ENCODE data around the gene MDH2.
"Not testable (repeated sequence)": the region's sequence is repeated elsewhere in the genome, so short reads cannot be mapped to it uniquely, and the experiment has no call there.

The MDH2 gene

GRCh38 chr7:76022026-76022780 lies 25.7 kb upstream of the MDH2 start:
- Histone ChIP-seq H3K27me3 (replicated peaks in 2 of 5; ENCODE audit: control insufficient read depth in 4 of 5, insufficient read depth in 5 of 5, low read length in 4 of 5) (no peaks in the 10 kb centered on the region), H3K9me3 (ENCODE audit: control extremely low read depth in 1 of 5, control insufficient read depth in 4 of 5, insufficient read depth in 2 of 5, low read depth in 1 of 5, low read length in 4 of 5) (peaks cover 0 to 2% (median 0%) of the 10 kb centered on the region in 5 experiments), H3K36me3 (ENCODE audit: control insufficient read depth in 4 of 4, insufficient read depth in 4 of 4, low read length in 3 of 4) (peaks cover 12 to 34% (median 20%) of the 10 kb centered on the region in 4 experiments), H3K4me1 (ENCODE audit: control extremely low read depth in 1 of 4, control insufficient read depth in 4 of 4, insufficient read depth in 4 of 4, low read length in 3 of 4) (peaks cover 3 to 21% (median 12%) of the 10 kb centered on the region in 4 experiments), H3K4me3 (ENCODE audit: control insufficient read depth in 1 of 7, extremely low read depth in 1 of 7, insufficient read depth in 4 of 7, low read depth in 2 of 7, low read length in 6 of 7) (no peak overlapping the region), H3K27ac (ENCODE audit: insufficient read depth in 1 of 2, low read depth in 1 of 2, low read length in 2 of 2, poor library complexity in 1 of 2, severe bottlenecking in 2 of 2) (no peak overlapping the region)
- POLR2A ChIA-PET, result interaction anchor here (0.7 kb wide), 1 partner anchor 36 kb away, joined by 5 read pairs; no protein-coding TSS in a partner anchor
- CTCF ChIA-PET, result interaction anchor here (1.1 to 7.0 kb wide), 8 partner anchors 11 to 157 kb away, joined by 3 to 78 read pairs (median 14); partner anchors contain the start of gene POR
- no peak for DNase-seq
- WGBS (ENCODE audit: insufficient coverage), result no CpG with 5 or more reads among the region's 7 CpGs

- Histone ChIP-seq H3K4me1 (ENCODE audit: control extremely low read depth in 1 of 4, control insufficient read depth in 4 of 4, insufficient read depth in 4 of 4, low read length in 3 of 4) (peaks cover 3 to 21% (median 12%) of the 10 kb centered on the region in 4 experiments), H3K27me3 (replicated peaks in 2 of 5; ENCODE audit: control insufficient read depth in 4 of 5, insufficient read depth in 5 of 5, low read length in 4 of 5) (no peaks in the 10 kb centered on the region), H3K27ac (ENCODE audit: insufficient read depth in 1 of 2, low read depth in 1 of 2, low read length in 2 of 2, poor library complexity in 1 of 2, severe bottlenecking in 2 of 2) (peak overlapping the region in 1 of 2 experiments; percentile 9), H3K4me3 (ENCODE audit: control insufficient read depth in 1 of 7, extremely low read depth in 1 of 7, insufficient read depth in 4 of 7, low read depth in 2 of 7, low read length in 6 of 7) (peak overlapping the region in 2 of 7 experiments; percentile 2 to 37), H3K9me3 (ENCODE audit: control extremely low read depth in 1 of 5, control insufficient read depth in 4 of 5, insufficient read depth in 2 of 5, low read depth in 1 of 5, low read length in 4 of 5) (peaks cover 0 to 2% (median 0%) of the 10 kb centered on the region in 5 experiments), H3K36me3 (ENCODE audit: control insufficient read depth in 4 of 4, insufficient read depth in 4 of 4, low read length in 3 of 4) (peaks cover 12 to 34% (median 20%) of the 10 kb centered on the region in 4 experiments)
- 14% methylated on average over 2 of the region's 4 CpGs for WGBS (ENCODE audit: insufficient coverage)
- DNase-seq, result peak in 2 of 3 donors; percentile 42 to 48
- POLR2A ChIA-PET, result no interaction called here
- CTCF ChIA-PET, result interaction anchor here (0.9 to 7.0 kb wide), 5 partner anchors 14 to 158 kb away, joined by 3 to 78 read pairs (median 10); partner anchors contain the start of gene POR
Observed at GRCh38 chr7:76023002-76023401, 24.9 kb upstream of the MDH2 start.

GRCh38 chr7:76029682-76030081 lies 18.2 kb upstream of the MDH2 start:
- H3K27ac ChIP-seq (ENCODE audit: insufficient read depth in 1 of 2, low read depth in 1 of 2, low read length in 2 of 2, poor library complexity in 1 of 2, severe bottlenecking in 2 of 2); H3K4me1 ChIP-seq (ENCODE audit: control extremely low read depth in 1 of 4, control insufficient read depth in 4 of 4, insufficient read depth in 4 of 4, low read length in 3 of 4); H3K4me3 ChIP-seq (ENCODE audit: control insufficient read depth in 1 of 7, extremely low read depth in 1 of 7, insufficient read depth in 4 of 7, low read depth in 2 of 7, low read length in 6 of 7); POLR2A ChIA-PET; DNase-seq; H3K9me3 ChIP-seq (ENCODE audit: control extremely low read depth in 1 of 5, control insufficient read depth in 4 of 5, insufficient read depth in 2 of 5, low read depth in 1 of 5, low read length in 4 of 5); H3K27me3 ChIP-seq (replicated peaks in 2 of 5; ENCODE audit: control insufficient read depth in 4 of 5, insufficient read depth in 5 of 5, low read length in 4 of 5): not testable (repeated sequence)
- CTCF ChIA-PET, result interaction anchor here (1.1 to 1.9 kb wide), 2 partner anchors 9 to 18 kb away, joined by 3 to 9 read pairs; partner anchors contain the start of genes MDH2 and STYXL1
- peaks cover 6 to 15% (median 9%) of the 10 kb centered on the region in 4 experiments for H3K36me3 ChIP-seq (ENCODE audit: control insufficient read depth in 4 of 4, insufficient read depth in 4 of 4, low read length in 3 of 4)
- WGBS (ENCODE audit: insufficient coverage), result 95% methylated on average over 5 of the region's 7 CpGs

GRCh38 chr7:76031964-76032363 lies 15.9 kb upstream of the MDH2 start:
- Histone ChIP-seq H3K4me1 (ENCODE audit: control extremely low read depth in 1 of 4, control insufficient read depth in 4 of 4, insufficient read depth in 4 of 4, low read length in 3 of 4) (no peaks in the 10 kb centered on the region), H3K36me3 (ENCODE audit: control insufficient read depth in 4 of 4, insufficient read depth in 4 of 4, low read length in 3 of 4) (peaks cover 2 to 10% (median 6%) of the 10 kb centered on the region in 4 experiments), H3K4me3 (ENCODE audit: control insufficient read depth in 1 of 7, extremely low read depth in 1 of 7, insufficient read depth in 4 of 7, low read depth in 2 of 7, low read length in 6 of 7) (no peak overlapping the region), H3K9me3 (ENCODE audit: control extremely low read depth in 1 of 5, control insufficient read depth in 4 of 5, insufficient read depth in 2 of 5, low read depth in 1 of 5, low read length in 4 of 5) (no peaks in the 10 kb centered on the region), H3K27me3 (replicated peaks in 2 of 5; ENCODE audit: control insufficient read depth in 4 of 5, insufficient read depth in 5 of 5, low read length in 4 of 5) (no peaks in the 10 kb centered on the region), H3K27ac (ENCODE audit: insufficient read depth in 1 of 2, low read depth in 1 of 2, low read length in 2 of 2, poor library complexity in 1 of 2, severe bottlenecking in 2 of 2) (no peak overlapping the region)
- DNase-seq, result no peak
- ChIA-PET POLR2A (interaction anchor here (0.6 kb wide), 1 partner anchor 359 kb away, joined by 3 read pairs; no protein-coding TSS in a partner anchor), CTCF (no interaction called here)
- no CpG with 5 or more reads among the region's 1 CpG for WGBS (ENCODE audit: insufficient coverage)

GRCh38 chr7:76037310-76037709 lies 10.6 kb upstream of the MDH2 start:
- ChIA-PET POLR2A (interaction anchor here (0.6 kb wide), 1 partner anchor 127 kb away, joined by 3 read pairs; no protein-coding TSS in a partner anchor), CTCF (interaction anchor here (0.6 to 4.9 kb wide), 2 partner anchors 17 to 121 kb away, joined by 3 to 21 read pairs; no protein-coding TSS in a partner anchor)
- WGBS (ENCODE audit: insufficient coverage), result 100% methylated on average over 2 of the region's 5 CpGs

GRCh38 chr7:76040126-76040525 lies 7.8 kb upstream of the MDH2 start:
- Histone ChIP-seq H3K27ac (ENCODE audit: insufficient read depth in 1 of 2, low read depth in 1 of 2, low read length in 2 of 2, poor library complexity in 1 of 2, severe bottlenecking in 2 of 2) (no peak overlapping the region), H3K4me1 (ENCODE audit: control extremely low read depth in 1 of 4, control insufficient read depth in 4 of 4, insufficient read depth in 4 of 4, low read length in 3 of 4) (peaks cover 0 to 4% (median 0%) of the 10 kb centered on the region in 4 experiments), H3K4me3 (ENCODE audit: control insufficient read depth in 1 of 7, extremely low read depth in 1 of 7, insufficient read depth in 4 of 7, low read depth in 2 of 7, low read length in 6 of 7) (no peak overlapping the region), H3K27me3 (replicated peaks in 2 of 5; ENCODE audit: control insufficient read depth in 4 of 5, insufficient read depth in 5 of 5, low read length in 4 of 5) (no peaks in the 10 kb centered on the region), H3K36me3 (ENCODE audit: control insufficient read depth in 4 of 4, insufficient read depth in 4 of 4, low read length in 3 of 4) (peaks cover 0 to 10% (median 0%) of the 10 kb centered on the region in 4 experiments), H3K9me3 (ENCODE audit: control extremely low read depth in 1 of 5, control insufficient read depth in 4 of 5, insufficient read depth in 2 of 5, low read depth in 1 of 5, low read length in 4 of 5) (no peaks in the 10 kb centered on the region)
- no peak for DNase-seq
- ChIA-PET CTCF (interaction anchor here (4.9 kb wide), 1 partner anchor 20 kb away, joined by 21 read pairs; no protein-coding TSS in a partner anchor), POLR2A (interaction anchor here (0.6 kb wide), 1 partner anchor 29 kb away, joined by 7 read pairs; no protein-coding TSS in a partner anchor)
- WGBS (ENCODE audit: insufficient coverage), result 100% methylated on average over 5 of the region's 6 CpGs

More at GRCh38 chr7:76037310-76037709, 10.6 kb upstream of the MDH2 start:
- Histone ChIP-seq H3K4me1 (ENCODE audit: control extremely low read depth in 1 of 4, control insufficient read depth in 4 of 4, insufficient read depth in 4 of 4, low read length in 3 of 4) (no peaks in the 10 kb centered on the region), H3K27me3 (replicated peaks in 2 of 5; ENCODE audit: control insufficient read depth in 4 of 5, insufficient read depth in 5 of 5, low read length in 4 of 5) (no peaks in the 10 kb centered on the region), H3K27ac (ENCODE audit: insufficient read depth in 1 of 2, low read depth in 1 of 2, low read length in 2 of 2, poor library complexity in 1 of 2, severe bottlenecking in 2 of 2) (no peak overlapping the region), H3K36me3 (ENCODE audit: control insufficient read depth in 4 of 4, insufficient read depth in 4 of 4, low read length in 3 of 4) (peaks cover 0 to 15% (median 0%) of the 10 kb centered on the region in 4 experiments), H3K4me3 (ENCODE audit: control insufficient read depth in 1 of 7, extremely low read depth in 1 of 7, insufficient read depth in 4 of 7, low read depth in 2 of 7, low read length in 6 of 7) (no peak overlapping the region), H3K9me3 (ENCODE audit: control extremely low read depth in 1 of 5, control insufficient read depth in 4 of 5, insufficient read depth in 2 of 5, low read depth in 1 of 5, low read length in 4 of 5) (no peaks in the 10 kb centered on the region)
- no peak for DNase-seq

Data from common myeloid progenitor, CD34-positive (primary cell).